Suprapubic skin (tissue), 4 donors: ENCODE measurements around the gene CCL19. TPM values are rescaled to one million over a fixed set of nuclear protein-coding genes. Genes with fewer than 3 reads are reported as not detected.

ENCODE experiments used
- DNase-seq, 2 donors: peaks; one replicate each; pipeline ENCODE4 v3.0.0-alpha.2; 2019; ENCODE audit warnings: low spot score in 2 of 2
- H3K27ac ChIP-seq: fragments of 200-600 bp; sonication (generic); one replicate; pipeline ENCODE4 v1.5.1; 2019
- H3K27me3 ChIP-seq: fragments of 200-600 bp; sonication (generic); one replicate; pipeline ENCODE4 v1.5.1; 2019
- H3K36me3 ChIP-seq: fragments of 200-600 bp; sonication (generic); one replicate; pipeline ENCODE4 v1.5.1; 2019
- H3K4me1 ChIP-seq: fragments of 200-600 bp; sonication (generic); one replicate; pipeline ENCODE4 v1.5.1; 2019
- H3K4me3 ChIP-seq: fragments of 200-600 bp; sonication (generic); one replicate; pipeline ENCODE4 v1.5.1; 2019; ENCODE audit warnings: mild to moderate bottlenecking
- H3K9me3 ChIP-seq: fragments of 200-600 bp; sonication (generic); one replicate; pipeline ENCODE4 v1.5.1; 2019
- EP300 ChIP-seq: sonication (generic); formaldehyde crosslinking; IDR thresholded peaks from one replicate; pipeline ENCODE4 v1.6.1; 2017; ENCODE audit warnings: antibody characterized with exemption
- POLR2A ChIP-seq, 2 donors: fragments of 450-650 bp; IDR thresholded peaks; one replicate each; pipeline ENCODE4 v1.6.1; 2017; ENCODE audit warnings: antibody characterized with exemption in 2 of 2, mild to moderate bottlenecking in 2 of 2, moderate library complexity in 2 of 2
- POLR2AphosphoS5 ChIP-seq, 3 donors: sonication (generic); formaldehyde crosslinking; IDR thresholded peaks; one replicate each; pipeline ENCODE4 v1.6.1; 2017; ENCODE audit warnings: antibody characterized with exemption in 3 of 3
- WGBS: methylation state at CpG from one replicate; pipeline ENCODE4 v1.1.5; 2018; 5-methylcytosine and 5-hydroxymethylcytosine counted together
- total RNA-seq, 4 donors: library from RNA; depleted of rRNA; stranded (reverse); fragments of >200 nt; gene quantifications; one replicate each; pipeline ENCODE4 v1.1.0, GENCODE V29; 2016
- TF ChIP-seq, protein P1 (sequence below), 2 donors: fragments of 200-600 bp in 1 of 2; fragments of 450-650 bp in 1 of 2; sonication (generic) in 1 of 2; IDR thresholded peaks; one replicate each; pipeline ENCODE4 v1.5.1; 2016 to 2019; ENCODE audit warnings: antibody characterized with exemption in 2 of 2, mild to moderate bottlenecking in 1 of 2, moderate library complexity in 1 of 2

CCL19 gene
- total RNA-seq, 4 donors from 2014 or later, result 1.3 to 5.4 (median 3.3) TPM

DNA sequence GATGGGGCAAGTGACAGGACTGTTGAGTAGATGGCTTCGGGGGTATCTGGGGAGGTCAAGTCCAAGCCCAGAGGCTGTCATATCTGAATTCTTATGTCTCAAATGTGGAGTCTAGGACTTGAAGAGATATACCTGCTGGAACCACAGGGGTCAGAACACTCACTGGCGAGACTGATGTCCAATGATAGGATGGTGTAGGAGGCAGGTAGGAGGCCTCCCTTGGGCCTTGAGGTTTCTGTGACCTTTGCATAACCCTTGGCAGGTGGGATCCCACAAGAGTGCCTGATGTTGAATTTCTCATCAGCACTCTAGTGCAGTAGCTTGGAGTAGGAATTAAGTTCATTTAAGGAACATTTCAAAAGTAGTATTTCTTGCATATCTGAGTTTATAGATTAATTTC, 16.1 kb upstream of the CCL19 start:
- Histone ChIP-seq H3K27me3 (no peaks in the 10 kb centered on the region), H3K9me3 (no peaks in the 10 kb centered on the region), H3K4me1 (peaks cover 2% of the 10 kb centered on the region), H3K36me3 (no peaks in the 10 kb centered on the region), H3K27ac (no peak overlapping the region), H3K4me3 (no peak overlapping the region)
- TF ChIP-seq EP300 (no peak), POLR2AphosphoS5 (IDR thresholded peaks at IDR 0.05) (no peak), POLR2A (IDR thresholded peaks at IDR 0.05) (no peak)
- TF ChIP-seq, protein P1, sequence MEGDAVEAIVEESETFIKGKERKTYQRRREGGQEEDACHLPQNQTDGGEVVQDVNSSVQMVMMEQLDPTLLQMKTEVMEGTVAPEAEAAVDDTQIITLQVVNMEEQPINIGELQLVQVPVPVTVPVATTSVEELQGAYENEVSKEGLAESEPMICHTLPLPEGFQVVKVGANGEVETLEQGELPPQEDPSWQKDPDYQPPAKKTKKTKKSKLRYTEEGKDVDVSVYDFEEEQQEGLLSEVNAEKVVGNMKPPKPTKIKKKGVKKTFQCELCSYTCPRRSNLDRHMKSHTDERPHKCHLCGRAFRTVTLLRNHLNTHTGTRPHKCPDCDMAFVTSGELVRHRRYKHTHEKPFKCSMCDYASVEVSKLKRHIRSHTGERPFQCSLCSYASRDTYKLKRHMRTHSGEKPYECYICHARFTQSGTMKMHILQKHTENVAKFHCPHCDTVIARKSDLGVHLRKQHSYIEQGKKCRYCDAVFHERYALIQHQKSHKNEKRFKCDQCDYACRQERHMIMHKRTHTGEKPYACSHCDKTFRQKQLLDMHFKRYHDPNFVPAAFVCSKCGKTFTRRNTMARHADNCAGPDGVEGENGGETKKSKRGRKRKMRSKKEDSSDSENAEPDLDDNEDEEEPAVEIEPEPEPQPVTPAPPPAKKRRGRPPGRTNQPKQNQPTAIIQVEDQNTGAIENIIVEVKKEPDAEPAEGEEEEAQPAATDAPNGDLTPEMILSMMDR (IDR thresholded peaks at IDR 0.05), result no peak
- DNase-seq, result no peak
- WGBS, result 92% methylated on average over 2 of the region's 2 CpGs

GRCh38 chr9:34701769-34702736, 11.0 kb upstream of the CCL19 start:
- Histone ChIP-seq H3K36me3 (no peaks in the 10 kb centered on the region), H3K4me1 (peaks cover 9% of the 10 kb centered on the region), H3K9me3 (no peaks in the 10 kb centered on the region), H3K27ac (peak overlapping the region; percentile 77), H3K4me3 (peak overlapping the region; percentile 73), H3K27me3 (no peaks in the 10 kb centered on the region)
- DNase-seq, result peak; percentile 87 to 91
- TF ChIP-seq POLR2A (IDR thresholded peaks at IDR 0.05) (no peak), POLR2AphosphoS5 (IDR thresholded peaks at IDR 0.05) (peak in 1 of 3 donors; percentile 18), EP300 (no peak)
- TF ChIP-seq, protein P1 (IDR thresholded peaks at IDR 0.05), result peak; percentile 97 to 99
- WGBS, result 4% methylated on average over 29 of the region's 30 CpGs

DNA sequence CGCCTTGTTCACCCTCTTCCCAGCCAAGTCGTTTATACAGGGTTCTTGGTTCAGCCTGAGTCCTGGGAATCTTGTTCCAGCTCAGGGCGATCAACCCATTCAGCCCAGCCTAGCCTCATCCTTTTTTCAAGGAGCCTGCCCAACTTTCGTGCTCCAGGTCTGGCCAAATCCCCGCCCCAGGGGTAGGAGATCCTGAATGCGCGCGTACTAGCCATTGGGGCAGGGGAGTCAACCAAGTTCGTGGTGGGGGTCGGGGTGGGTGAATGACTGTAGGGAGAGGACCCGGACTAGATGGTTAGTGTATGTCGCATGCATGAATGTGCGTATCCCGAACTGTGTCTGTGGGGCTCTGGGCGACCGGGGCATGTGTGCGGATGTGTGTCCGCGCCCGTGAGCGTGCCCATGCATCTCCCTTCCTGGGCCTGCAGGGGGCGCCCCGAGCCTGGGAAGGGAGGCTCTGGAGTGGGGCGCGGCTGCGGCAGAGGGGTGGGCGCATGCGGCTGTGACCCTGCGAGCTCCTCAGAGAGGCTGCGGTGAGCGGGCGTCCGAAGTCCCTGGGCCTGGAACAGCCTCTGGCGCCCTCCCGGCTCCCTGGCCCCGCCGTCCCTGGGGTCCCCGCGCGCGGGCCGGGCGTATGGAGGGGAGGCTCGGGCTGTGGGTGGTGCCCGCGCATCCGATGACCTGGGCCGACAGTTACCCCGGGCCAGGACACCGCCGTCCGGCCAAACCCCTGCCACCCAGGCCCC, 10.1 kb upstream of the CCL19 start:
- H3K4me1 ChIP-seq, result peaks cover 9% of the 10 kb centered on the region
- H3K27me3 ChIP-seq, result no peaks in the 10 kb centered on the region
- peak overlapping the region; percentile 77 for H3K27ac ChIP-seq
- 17% methylated on average over 23 of the region's 52 CpGs for WGBS
- peak overlapping the region; percentile 73 for H3K4me3 ChIP-seq
- no peaks in the 10 kb centered on the region for H3K36me3 ChIP-seq
- H3K9me3 ChIP-seq, result no peaks in the 10 kb centered on the region
- peak; percentile 87 to 90 for DNase-seq
- TF ChIP-seq, protein P1 (IDR thresholded peaks at IDR 0.05), result peak; percentile 66 to 95
- no peak for TF ChIP-seq EP300

DNA sequence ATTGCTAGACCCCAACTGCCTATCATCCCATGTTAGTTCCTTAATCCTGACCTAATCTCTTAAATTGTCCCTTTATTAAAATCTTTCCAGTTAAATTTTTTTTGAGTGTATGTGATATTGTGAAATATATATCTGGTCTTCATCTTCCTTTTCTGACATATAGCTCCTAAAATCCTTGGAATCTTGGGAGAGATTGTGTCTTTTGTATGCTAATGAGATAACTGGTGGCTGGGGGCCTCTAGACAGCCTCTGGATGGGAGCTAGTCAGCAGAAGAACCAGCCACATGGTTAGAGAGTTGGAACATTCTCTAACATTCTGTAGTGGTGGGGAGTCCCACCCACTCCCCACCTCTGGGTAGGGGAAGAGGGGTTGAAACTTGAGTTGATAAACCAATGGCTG, 3.7 kb upstream of the CCL19 start:
- no peak for DNase-seq
- H3K27me3 ChIP-seq, result no peaks in the 10 kb centered on the region
- H3K27ac ChIP-seq, result no peak overlapping the region
- TF ChIP-seq, protein P1 (IDR thresholded peaks at IDR 0.05), result no peak
- TF ChIP-seq EP300 (no peak), POLR2A (IDR thresholded peaks at IDR 0.05) (no peak), POLR2AphosphoS5 (IDR thresholded peaks at IDR 0.05) (no peak)
- H3K4me1 ChIP-seq, result peaks cover 5% of the 10 kb centered on the region
- H3K4me3 ChIP-seq, result no peak overlapping the region
- no peaks in the 10 kb centered on the region for H3K36me3 ChIP-seq
- no peaks in the 10 kb centered on the region for H3K9me3 ChIP-seq

- H3K4me3 ChIP-seq, result no peak overlapping the region
- no peak overlapping the region for H3K27ac ChIP-seq
- WGBS, result 80% methylated on average over 2 of the region's 2 CpGs
- DNase-seq, result no peak
- H3K4me1 ChIP-seq, result peaks cover 5% of the 10 kb centered on the region
- H3K9me3 ChIP-seq, result no peaks in the 10 kb centered on the region
- TF ChIP-seq EP300 (no peak), POLR2AphosphoS5 (IDR thresholded peaks at IDR 0.05) (no peak), POLR2A (IDR thresholded peaks at IDR 0.05) (no peak)
- TF ChIP-seq, protein P1 (IDR thresholded peaks at IDR 0.05), result no peak
- H3K27me3 ChIP-seq, result no peaks in the 10 kb centered on the region
- no peaks in the 10 kb centered on the region for H3K36me3 ChIP-seq
These were observed 2.5 kb upstream of the CCL19 start for GRCh38 chr9:34693560-34693959.
